Measurements from ENCODE around the gene TXNRD2.

The TXNRD2 gene

DNA sequence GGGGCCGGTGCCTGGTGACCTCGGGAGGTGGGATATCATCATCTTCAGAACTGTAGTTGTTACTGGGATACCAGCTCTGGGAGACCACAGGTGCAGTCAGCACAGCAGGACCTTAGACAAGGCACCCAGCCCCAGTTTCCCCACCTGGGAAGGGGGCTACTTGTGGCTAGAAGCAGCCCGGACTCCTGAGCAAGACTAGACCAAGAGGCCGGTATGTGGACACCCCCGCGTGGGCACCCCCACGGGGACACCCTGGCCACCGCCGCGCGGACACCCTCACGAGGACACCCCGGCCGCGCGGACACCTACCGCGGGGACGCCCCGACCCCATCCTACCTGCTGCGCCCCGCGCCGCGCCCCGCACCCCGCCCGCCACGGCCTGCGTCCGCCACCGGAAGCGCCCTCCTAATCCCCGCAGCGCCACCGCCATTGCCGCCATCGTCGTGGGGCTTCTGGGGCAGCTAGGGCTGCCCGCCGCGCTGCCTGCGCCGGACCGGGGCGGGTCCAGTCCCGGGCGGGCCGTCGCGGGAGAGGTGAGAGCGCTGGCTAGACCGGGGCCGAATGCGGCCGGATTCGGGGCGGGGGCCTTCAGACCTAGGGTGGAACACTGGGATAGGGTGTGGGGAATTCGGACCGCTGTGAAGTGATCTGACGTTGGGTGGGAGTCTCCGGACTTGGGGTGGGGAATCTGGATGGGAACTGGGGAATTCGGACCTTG, at the start of gene TXNRD2, which contains the start of gene COMT:
TSS of gene TXNRD2 (minus strand) at position 454 of the 718 bp plus-strand sequence. CDS start at position 439, 15 bp downstream.
TSS of gene COMT (plus strand) at position 408 of the 718 bp plus-strand sequence. CDS start 20,755 bp downstream, outside the sequence.
- DNase-seq: peak; percentile 75

GRCh38 chr22:19991395-19991644, 49.7 kb upstream of the TXNRD2 start:
- no peak for DNase-seq

DNA sequence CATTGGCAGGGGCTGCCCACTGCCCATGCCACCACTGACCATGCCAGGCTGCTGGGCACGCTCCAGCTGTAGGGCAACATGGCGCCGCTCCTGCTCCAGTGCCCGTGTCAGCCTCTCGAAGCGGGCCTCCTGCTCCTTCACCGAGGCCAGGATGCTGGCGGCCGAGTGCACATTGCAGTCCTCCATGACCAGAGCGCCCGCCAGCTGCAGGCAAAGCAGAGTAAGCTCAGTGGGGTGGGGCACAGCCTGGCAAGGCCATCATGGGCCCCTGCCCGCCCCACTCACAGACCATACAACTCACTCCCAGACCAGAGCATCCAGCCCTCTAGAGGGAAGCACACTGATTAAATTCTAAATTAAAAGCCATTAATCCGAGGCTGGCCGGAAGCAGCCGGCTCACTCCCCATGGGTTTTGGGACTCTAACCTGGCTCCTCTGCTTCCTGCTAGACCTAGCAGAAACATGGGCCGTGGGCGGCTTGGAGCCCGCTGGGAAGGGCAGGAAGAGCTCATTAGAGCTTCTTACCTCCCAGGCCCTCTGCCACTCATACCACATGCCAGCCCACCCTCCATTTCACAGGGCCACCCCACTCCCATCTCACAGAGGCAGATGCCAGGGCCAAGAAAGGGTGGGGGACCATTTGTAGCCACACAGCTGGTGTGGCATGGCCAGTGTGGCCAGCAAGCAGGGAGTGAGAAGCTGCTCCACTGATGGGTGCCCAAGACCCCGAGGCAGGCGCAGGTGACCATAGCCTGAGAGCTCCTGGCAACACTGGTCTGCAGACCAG, 49.2 kb upstream of the TXNRD2 start:
- no peak for DNase-seq

GRCh38 chr22:19990188-19990587, 48.6 kb upstream of the TXNRD2 start:
- no peak for DNase-seq

GRCh38 chr22:19989725-19990067, 48.1 kb upstream of the TXNRD2 start:
- no peak for DNase-seq

GRCh38 chr22:19988965-19989724, 47.5 kb upstream of the TXNRD2 start:
- DNase-seq: no peak

GRCh38 chr22:19988331-19988808, 46.8 kb upstream of the TXNRD2 start:
- DNase-seq: no peak

DNA sequence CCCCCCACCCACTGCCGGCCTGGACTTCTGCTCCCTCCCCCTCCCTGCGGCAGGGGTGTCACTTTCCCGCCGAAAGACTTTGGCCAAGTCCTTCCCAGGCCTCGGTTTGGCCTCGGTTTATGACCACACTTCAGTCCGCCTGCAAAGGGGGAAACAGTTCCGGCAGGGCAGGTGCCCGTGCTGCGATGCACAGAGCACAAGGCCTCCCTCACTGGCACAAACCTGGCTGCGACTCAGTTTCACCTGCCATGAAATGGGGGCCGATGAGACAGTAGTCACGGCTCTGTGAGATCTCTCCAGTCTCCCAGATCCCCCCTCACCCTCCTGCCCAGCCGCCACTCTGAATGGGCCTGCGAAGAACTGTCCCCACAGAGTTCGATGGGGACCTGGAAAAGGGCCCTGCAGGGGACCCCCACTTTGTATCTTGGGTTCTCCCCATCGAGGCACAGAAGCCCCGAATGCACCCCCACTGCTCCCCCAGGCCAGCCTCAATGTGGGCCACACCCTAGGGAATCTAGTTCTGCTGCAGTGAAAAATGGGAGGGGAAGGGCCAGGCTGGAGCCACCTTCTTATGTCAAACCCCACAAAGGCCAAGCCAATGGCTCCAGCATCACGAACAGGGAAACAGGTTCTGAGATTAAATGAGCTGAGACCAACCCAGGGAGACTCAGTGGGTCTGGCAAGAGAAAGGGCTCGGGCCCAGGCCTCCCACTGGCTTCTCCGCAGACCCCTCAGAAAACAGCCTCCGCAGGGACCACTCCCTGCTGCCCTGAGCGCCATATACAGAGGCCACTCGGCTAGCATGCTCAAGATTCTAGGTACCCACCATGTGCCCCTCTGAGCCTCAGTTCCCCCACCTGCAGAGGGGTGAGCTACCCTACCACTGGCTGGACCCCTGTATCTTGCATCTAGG, 46.0 kb upstream of the TXNRD2 start:
- no peak for DNase-seq

DNA sequence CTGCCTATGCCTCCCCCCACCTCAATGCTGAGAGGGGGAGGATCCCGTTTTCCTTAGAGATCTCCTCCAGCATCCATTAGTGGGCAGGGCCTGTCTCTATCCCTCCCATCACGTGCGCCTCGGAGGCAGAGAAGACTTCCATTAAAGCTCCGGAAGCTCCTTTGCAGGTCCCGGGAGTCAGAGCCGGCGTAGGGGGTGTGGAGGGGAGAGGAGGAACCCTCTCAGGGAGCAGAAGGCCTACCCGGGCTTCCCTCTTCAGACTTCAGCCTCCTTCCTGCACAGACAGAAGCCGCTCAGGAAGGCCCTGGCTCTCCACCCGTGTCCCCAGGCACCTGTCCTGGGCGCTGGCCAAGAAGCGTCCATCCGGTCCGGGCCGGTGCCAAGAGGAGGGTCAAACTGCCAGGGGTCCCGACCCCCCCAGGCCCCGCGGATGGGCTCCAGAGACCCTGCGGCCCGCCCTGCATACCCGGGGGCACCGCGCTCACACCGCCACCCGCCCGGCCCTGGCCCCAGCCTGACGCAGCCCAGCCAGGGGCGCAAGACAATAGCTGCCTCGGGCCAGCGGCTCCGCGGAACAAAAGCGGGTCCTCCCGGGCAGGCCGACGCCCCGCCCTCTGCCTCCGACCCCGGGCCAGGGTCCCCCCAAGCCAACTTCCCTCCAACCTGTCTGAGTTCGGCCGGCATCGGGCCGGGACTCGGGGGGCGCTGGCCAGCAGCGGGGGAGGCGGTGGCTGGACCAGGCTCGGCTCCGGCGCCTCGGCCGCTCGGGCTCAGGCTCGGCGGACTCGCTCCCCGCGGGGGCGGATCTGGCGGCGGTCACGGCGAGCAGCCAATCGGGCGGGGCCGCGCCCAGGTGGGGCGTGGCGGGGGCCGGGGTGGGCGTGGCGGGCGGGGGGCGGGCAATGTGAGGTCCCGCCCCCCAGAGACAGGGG, 45.1 kb upstream of the TXNRD2 start:
- DNase-seq: peak; percentile 59

GRCh38 chr22:19986011-19986409, 44.4 kb upstream of the TXNRD2 start:
- no peak for DNase-seq

DNA sequence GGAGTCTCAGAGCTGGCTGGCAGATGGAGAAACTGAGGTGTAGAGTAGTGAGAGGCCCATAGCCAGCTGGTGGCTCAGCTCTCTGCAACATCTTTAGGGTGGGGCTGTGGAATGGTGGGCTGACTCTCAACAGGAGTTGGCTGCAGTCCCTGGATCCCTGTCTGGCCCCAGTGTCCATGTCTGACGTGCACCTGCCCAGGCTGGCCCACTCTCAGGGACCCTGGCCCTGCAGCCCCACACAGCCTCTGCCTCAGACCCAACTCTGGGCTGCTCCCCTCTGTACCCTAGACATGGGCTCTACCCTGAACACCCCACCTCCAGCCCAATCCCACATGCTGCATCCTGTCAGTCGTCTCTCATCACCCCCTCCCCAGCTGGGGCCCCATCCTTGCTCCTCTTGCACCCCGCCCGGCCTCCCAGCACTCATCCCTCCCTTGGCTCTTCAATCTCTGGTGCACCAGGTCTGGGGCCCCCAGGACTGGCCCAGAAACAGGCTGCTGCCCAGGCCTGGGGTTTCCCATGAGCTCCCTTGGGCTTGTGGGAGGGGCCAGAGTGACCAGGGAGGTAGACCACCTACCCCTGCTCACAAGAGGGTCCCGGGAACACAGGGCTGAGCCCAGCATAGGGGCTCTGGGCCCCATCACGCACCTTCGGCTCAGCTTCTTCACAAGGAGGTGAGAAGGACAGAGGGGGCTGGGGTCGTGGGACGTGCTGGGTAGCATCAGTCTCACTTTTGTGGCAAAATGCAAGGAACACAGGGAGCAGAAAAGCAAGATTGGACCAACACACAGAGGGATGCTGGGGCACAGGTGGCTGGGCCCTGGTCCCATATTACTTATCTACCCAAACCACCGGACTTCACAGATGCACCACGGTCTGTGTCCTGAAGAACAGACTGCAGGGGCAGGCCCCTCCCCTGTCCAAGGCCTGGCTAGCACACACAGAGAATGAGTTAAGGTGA, 43.5 kb upstream of the TXNRD2 start:
- no peak for DNase-seq

DNA sequence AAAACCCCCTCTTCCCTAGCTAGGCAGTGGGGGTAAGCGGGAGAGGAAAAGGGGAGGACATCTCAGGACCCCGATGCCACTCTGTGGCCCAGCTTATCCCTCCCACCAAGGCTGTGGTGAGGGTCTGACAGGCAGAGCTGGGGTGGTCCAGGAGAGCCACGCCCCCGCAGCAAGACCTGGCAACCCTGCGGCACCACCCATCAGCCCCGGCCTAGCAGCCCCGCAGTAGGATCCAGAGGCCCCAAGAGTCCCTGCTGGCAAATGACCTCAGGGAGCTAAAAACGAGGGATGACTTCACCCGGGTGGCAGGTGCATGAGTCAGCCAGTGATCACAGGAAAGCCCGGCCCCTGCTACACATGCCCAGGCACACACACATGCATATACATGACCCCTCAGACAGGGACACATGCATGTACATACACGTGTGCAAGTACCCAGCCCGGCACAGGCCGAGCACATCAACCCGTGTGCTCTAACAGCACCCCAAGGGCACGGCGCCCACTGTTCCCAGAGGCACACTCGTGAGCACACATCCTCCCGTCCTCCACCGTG, 42.7 kb upstream of the TXNRD2 start:
- no peak for DNase-seq

DNA sequence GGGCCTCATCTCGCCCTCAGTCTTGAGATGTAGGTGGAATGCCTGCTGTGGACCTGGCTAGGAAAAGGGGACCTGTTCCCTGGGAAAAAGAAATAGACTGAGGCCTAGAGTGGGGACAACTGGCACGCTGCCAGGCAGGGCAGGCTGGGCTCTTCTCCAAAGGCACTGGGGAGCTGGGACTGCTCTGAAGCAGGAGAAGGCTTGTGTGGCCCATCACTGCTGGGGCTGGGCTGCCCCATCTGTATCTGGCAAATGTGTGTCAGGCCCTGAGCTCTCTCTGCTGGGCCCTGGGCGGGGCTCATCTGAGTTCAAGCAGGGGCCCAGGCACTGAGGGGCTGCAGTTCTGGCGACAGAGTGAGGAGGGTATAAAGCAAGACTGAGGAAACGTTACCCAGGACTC, 42.1 kb upstream of the TXNRD2 start:
- no peak for DNase-seq

DNA sequence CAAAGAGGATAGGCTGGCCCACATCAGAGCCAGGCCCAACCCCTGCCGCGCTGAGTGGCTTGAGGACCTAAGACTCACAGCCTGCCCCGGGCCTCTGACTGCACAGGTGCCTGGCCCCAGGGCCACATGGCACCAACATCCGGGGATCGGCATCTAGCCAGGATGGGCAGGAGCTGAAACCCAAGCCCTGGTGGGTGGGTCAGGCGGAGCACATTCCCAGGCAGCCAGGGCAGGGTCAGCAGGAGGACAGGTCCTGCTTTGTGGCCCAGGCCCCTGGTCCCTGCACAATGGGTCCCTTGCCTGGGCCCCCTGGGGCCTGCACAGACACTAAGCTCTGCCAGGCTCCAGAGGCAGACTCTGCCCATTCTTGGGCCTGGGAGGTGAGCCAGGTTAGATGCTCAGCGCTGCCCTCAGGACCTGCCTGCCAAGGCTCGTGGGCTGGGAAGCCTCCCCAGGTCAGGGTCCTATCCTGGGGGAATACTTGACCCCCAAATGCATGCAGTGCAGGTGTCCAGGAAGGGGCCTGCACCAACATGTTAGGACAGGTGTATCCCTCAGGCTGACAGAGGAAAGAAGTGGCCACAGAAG, 41.5 kb upstream of the TXNRD2 start:
- DNase-seq: no peak

DNA sequence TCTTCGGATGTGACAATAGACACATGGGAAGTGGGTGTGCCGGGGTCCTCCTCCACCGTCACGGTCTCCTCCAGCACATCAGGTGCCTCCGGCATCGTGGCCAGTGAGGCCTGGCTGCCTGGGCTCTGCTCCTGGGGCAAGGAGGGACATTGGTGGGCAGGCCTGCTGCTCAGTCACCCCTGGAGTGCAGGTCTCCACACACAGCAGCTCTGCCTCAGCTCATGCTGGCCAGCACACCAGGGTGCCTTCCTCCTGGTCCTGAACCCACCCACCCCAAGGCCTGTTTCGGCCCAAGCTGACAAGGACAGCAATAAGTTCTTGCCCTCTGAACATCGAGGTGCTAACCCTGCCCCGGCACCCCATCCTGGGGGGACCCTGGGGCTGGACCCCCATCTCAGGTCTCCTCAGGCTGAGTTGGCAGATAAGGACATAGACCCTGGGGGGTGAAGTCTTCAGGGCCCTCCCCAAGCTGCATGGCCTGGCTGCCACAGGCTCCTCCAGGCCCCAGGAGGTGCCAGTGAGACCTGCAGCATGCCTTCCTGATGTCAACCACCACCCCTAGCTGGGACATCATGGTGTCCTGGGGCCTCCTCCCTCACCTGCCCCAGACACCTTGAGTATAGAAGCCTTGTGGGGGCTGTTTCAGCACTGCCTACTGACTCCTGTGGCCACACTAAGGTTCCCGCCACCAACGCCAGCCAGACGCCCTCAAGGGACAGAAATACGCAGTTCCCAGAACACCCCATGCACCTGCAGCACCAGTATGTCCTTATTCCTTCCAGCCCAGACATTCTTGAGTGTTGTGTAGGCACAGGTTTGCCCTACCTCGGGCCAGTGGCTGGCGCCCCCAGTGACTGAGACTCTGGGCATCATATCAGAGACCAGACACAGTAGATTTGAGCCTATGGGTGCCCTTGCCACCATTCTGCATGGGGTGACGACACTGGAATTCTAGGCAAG, 40.6 kb upstream of the TXNRD2 start:
- no peak for DNase-seq

DNA sequence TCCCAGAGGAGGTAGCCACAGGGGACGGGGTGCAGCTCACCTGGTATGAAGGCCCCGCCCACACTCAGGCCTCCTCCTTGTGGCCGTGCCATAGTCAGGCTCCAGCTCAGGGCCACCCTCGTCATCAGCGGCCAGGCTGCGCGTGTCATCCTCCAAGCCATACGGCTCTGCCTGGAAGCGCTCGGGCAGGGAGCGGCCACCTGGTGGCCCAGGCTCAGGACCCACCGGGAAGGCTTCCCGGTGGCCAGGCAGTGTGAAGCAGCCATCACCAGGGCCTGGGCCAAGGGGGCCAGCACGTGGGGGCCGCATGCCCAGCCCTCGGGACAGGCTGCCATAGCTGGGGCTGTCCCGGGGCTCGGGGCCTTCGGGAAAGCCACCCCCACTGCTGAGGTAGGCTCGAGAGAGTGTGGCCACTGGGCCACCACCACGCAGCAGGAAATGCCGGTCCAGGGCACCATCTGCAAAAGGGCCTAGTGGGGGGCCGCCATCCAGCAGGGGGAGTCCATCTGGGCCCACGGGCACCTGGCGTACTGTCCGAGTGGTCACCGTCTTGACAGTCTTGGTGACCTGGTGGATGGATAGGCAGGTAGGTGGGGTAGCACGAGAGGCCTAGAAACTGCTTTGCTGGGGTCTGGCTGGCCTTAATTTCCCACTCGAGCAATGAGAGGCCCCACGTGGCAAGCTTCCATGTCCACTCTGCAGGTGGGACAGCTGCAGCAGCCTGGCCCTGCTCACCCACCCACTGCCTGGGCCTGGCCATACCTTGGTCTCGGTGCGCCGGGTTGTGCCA, 39.7 kb upstream of the TXNRD2 start:
- no peak for DNase-seq

DNA sequence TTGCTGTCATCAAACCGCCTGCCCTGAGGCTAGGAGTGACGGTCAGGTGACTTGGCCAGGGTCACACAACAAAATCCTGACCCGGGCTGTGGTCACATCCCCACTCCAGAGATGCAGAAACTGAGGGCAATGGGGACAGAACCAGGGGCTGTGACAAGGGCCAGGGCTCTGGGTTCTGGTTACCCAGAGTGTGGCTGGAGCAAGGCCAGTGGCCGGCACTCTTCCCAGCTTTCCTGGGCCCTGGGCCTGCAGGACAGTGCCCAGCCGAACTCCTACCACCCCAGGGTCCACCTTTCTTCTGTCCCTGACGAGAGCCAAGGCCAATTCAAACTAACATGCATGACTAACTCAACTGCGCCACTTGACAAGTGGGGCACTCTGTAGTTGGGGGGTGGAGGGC, 39.1 kb upstream of the TXNRD2 start:
- DNase-seq: no peak

Measured in CD4-positive, alpha-beta T cell treated with Interleukin-21 for 1 hour (primary cell).